Lower lobe of right lung (tissue), 2 donors: ENCODE results near the gene SLC26A3. TPM values are rescaled to one million over a fixed set of nuclear protein-coding genes. Genes with fewer than 3 reads are reported as not detected.

Source experiments
- ATAC-seq, 2 donors: fragments of 200-7000 bp; cut with Tn5 transposase; one replicate each; pipeline ENCODE4 v1.9.1; 2020 to 2022; ENCODE audit warnings: mild to moderate bottlenecking in 2 of 2, moderate library complexity in 2 of 2
- DNase-seq: peaks from one replicate; pipeline ENCODE4 v3.0.0-alpha.2; 2020
- H3K27ac ChIP-seq: fragments of 200-600 bp; one replicate; pipeline ENCODE4 v1.8.0; 2022
- H3K27me3 ChIP-seq: fragments of 200-600 bp; one replicate; pipeline ENCODE4 v1.8.0; 2022; ENCODE audit warnings: low read depth
- H3K36me3 ChIP-seq: fragments of 200-600 bp; one replicate; pipeline ENCODE4 v1.8.0; 2022; ENCODE audit warnings: mild to moderate bottlenecking
- H3K4me1 ChIP-seq: fragments of 200-600 bp; one replicate; pipeline ENCODE4 v1.8.0; 2022
- H3K4me3 ChIP-seq: fragments of 200-600 bp; one replicate; pipeline ENCODE4 v1.8.0; 2022; ENCODE audit warnings: mild to moderate bottlenecking
- H3K9me3 ChIP-seq: fragments of 200-600 bp; one replicate; pipeline ENCODE4 v1.8.0; 2022
- CTCF ChIP-seq: fragments of 200-600 bp; IDR thresholded peaks from one replicate; pipeline ENCODE4 v1.8.0; 2022; ENCODE audit warnings: antibody characterized with exemption, mild to moderate bottlenecking
- intact Hi-C: fragments of 100-400 bp; cut with DNase I; formaldehyde crosslinking; loops from one replicate; pipeline ENCODE4 v1.11.0; 2022
- total RNA-seq: library from RNA; stranded (reverse); fragmentation: NEBNext Ultra II Directional; extraction: Animal tissue kit (Norgen Biotek cat#: 25700); gene quantifications from one replicate; pipeline ENCODE4 v1.2.1, GENCODE V29; 2021
- donor health status: DM: no; HTN: yes; CAD: no; lungs with severe emphysema.

Gene SLC26A3
- total RNA-seq, 1 donor from 2014 or later = not detected

DNA sequence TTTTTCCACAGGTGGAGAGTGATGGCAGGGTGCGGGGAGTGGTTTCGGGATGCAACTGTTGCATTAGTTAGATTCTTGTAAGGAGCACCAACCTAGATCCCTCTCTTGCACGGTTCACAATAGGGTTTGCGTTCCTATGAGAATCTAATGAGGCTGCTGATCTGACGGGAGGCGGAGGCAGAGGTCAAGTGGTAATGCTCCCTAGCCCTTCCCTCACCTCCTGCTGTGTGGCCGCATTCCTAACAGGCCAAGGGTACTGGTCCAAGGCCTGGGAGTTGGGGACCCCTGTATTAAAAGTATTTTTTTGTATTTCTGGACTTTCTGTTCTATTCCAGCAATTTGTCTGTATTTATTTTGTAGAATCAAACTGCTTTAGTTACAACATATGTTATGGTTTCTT, 51.9 kb downstream of the SLC26A3 start:
- Histone ChIP-seq H3K9me3 (no peaks in the 10 kb centered on the region), H3K4me1 (peaks cover 16% of the 10 kb centered on the region), H3K36me3 (peaks cover 74% of the 10 kb centered on the region), H3K4me3 (no peak overlapping the region), H3K27ac (no peak overlapping the region), H3K27me3 (no peaks in the 10 kb centered on the region)
- ATAC-seq (no peak), DNase-seq (no peak)
- TF ChIP-seq CTCF = no peak
- intact Hi-C loops = no loop called here

DNA sequence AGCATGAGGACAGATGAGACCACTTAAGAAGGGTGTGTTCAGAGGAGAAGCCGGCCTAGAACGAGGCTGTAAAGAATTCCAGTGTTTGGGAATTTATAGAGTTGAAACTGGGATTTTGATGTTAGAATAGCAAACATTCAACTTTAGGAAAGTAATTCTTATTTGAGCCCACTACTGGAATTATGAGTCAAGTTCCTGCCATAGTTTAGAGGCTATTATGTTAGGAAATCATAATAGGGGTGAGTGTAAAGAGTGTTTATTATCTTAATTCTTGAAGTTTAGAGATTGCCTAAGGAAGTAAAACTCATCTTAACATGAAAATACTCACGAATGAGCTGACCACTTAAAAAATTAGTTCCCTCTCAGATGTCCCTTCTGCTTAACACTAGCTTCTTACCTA, 57.0 kb downstream of the SLC26A3 start:
- DNase-seq (no peak), ATAC-seq (no peak)
- no peak overlapping the region for H3K4me3 ChIP-seq
- H3K9me3 ChIP-seq = no peaks in the 10 kb centered on the region
- H3K27me3 ChIP-seq = no peaks in the 10 kb centered on the region
- peaks cover 24% of the 10 kb centered on the region for H3K36me3 ChIP-seq
- H3K27ac ChIP-seq = no peak overlapping the region
- H3K4me1 ChIP-seq = peaks cover 41% of the 10 kb centered on the region
- no peak for TF ChIP-seq CTCF
- intact Hi-C loops = loop anchor here (10.0 kb wide), 1 partner anchor 129 kb away; no protein-coding TSS in a partner anchor

DNA sequence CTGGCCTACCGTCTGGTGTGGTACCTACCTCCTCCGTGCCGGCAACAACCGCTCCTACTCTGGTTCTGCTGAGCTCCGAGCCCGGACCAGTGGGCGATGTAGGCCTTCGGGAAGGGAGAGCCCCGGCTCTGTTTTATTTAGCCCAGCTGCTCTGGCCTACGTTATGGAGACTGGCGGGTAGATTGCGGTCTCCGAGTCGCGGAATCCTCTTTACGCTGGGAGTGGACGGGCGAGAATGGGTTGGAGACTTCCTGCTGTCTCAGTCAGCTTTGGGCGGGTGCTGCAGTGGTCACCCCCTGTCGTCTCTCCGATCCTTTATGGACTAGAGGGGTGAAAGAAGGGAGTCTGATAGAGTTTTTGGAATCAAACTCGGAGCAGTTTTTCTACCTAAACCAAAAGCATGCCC, 58.7 kb downstream of the SLC26A3 start:
- Histone ChIP-seq H3K9me3 (no peaks in the 10 kb centered on the region), H3K36me3 (peaks cover 7% of the 10 kb centered on the region), H3K4me1 (peaks cover 41% of the 10 kb centered on the region), H3K27me3 (no peaks in the 10 kb centered on the region), H3K27ac (peak overlapping the region; percentile 96), H3K4me3 (peak overlapping the region; percentile 87)
- intact Hi-C loops = loop anchor here (10.0 kb wide), 1 partner anchor 130 kb away; no protein-coding TSS in a partner anchor
- ATAC-seq = peak; percentile 60 to 64
- TF ChIP-seq CTCF = no peak
- DNase-seq = no peak

- Histone ChIP-seq H3K27me3 (no peaks in the 10 kb centered on the region), H3K36me3 (peaks cover 2% of the 10 kb centered on the region), H3K9me3 (no peaks in the 10 kb centered on the region), H3K27ac (peak within 1 kb of the TSS; percentile 96), H3K4me1 (peaks cover 41% of the 10 kb centered on the region), H3K4me3 (peak within 1 kb of the TSS; percentile 87)
- peak; percentile 75 for TF ChIP-seq CTCF
- DNase-seq (peak; percentile 98), ATAC-seq (peak; percentile 99)
- intact Hi-C loops = loop anchor here (10.0 kb wide), 1 partner anchor 131 kb away; no protein-coding TSS in a partner anchor
Measured at GRCh38 chr7:107743567-107744344, 59.3 kb downstream of the SLC26A3 start, which contains the start of gene CBLL1. Gene CBLL1, plus strand, starts transcription at chr7:107744142. Its CDS starts 22 bp downstream, at chr7:107744164.

DNA sequence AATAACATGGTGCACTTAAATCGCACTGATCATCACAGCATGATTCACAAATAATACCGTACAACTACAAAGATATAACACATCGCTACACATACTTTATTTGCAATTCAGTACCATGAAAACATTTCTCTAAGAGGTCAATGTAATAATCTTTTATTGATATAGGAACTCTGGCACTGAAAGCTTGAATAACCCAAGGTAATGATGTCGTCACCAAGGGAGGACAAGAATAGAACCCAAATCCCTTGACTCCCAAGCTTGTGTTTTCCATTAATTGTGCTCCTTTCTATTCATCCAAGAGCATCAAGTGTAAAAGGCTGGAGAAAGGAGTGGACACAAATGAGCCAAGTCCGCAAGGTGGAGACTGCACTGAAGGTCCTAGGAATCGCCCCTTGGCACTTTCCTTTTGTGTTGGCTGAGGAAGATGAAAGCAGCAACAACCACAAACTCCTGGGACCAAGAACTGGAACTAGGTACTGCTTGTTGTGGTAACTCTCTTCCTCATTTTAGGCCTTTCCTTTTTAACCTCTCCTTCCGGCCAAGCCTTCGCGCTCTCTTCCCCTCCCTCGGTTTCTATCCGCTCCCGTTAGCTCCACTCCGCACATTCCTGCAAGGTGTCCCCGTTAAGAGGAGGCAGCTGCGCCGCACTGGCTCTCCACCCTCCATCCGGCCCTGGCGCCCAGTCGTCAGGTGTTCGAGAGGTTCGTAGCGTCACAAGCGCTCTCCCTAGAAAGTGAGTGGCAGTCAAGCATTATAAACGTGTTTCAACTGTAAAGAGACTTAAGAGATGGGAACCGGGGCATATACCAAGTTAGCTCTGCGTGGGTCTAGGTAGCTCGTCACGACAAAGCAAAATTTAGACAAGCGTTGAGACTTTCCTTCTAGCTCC, 60.1 kb downstream of the SLC26A3 start:
- Histone ChIP-seq H3K4me3 (peak overlapping the region; percentile 87), H3K27me3 (no peaks in the 10 kb centered on the region), H3K27ac (peak overlapping the region; percentile 96), H3K4me1 (peaks cover 41% of the 10 kb centered on the region), H3K36me3 (no peaks in the 10 kb centered on the region), H3K9me3 (no peaks in the 10 kb centered on the region)
- DNase-seq = peak; percentile 78
- intact Hi-C loops = loop anchor here (10.0 kb wide), 1 partner anchor 132 kb away; no protein-coding TSS in a partner anchor
- no peak for TF ChIP-seq CTCF
- peak; percentile 64 to 67 for ATAC-seq
